PC-9 (cell line): ENCODE measurements around the gene APBB1IP.

Source experiments
- CTCF ChIP-seq: fragments of 200-600 bp; sonication (generic); conservative IDR thresholded peaks from 2 replicates; pipeline ENCODE4 v1.6.1; 2017; ENCODE audit warnings: mixed run types, antibody characterized with exemption, mild to moderate bottlenecking, moderate library complexity
- EZH2 ChIP-seq: fragments of 200-600 bp; sonication (generic); IDR thresholded peaks from 2 replicates; pipeline ENCODE4 v1.8.0; 2017; ENCODE audit warnings: antibody characterized with exemption, low read depth

- TF ChIP-seq EZH2 (no peak), CTCF (no peak)
These were observed 3.5 kb downstream of the APBB1IP start for GRCh38 chr10:26441491-26442214.
